ENCODE data around the gene CNTNAP2.

CNTNAP2 gene

DNA sequence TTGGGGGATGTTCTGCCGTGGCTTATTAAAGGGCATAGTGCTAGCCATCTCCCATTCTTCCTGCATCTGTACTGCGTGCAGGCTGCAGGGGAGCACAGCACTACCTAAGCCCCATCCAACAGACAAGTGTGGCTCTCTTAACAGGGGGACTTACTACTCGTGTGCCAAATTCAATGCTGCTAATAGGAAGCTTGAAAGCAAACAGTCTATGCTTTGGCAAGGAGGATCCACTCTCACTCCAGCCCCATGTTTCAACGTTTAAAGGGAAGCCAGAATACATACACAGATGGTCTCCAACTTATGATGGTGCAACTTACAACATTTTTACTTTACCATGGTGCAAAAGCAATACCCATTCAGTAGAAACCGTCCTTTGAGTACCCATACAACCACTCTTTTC, 2245.9 kb downstream of the CNTNAP2 start:
- DNase-seq (ENCODE audit: low spot score), result no peak

- no peak for DNase-seq (ENCODE audit: low spot score)
Observed at GRCh38 chr7:148367731-148368475, 2251.3 kb downstream of the CNTNAP2 start.

GRCh38 chr7:148368562-148368961, 2252.0 kb downstream of the CNTNAP2 start:
- no peak for DNase-seq (ENCODE audit: low spot score)

- DNase-seq (ENCODE audit: low spot score), result no peak
Observed at GRCh38 chr7:148371280-148371937, 2254.8 kb downstream of the CNTNAP2 start.

GRCh38 chr7:148374396-148375259, 2258.0 kb downstream of the CNTNAP2 start:
- DNase-seq (ENCODE audit: low spot score), result no peak

GRCh38 chr7:148379677-148380076, 2263.1 kb downstream of the CNTNAP2 start:
- no peak for DNase-seq (ENCODE audit: low spot score)

DNA sequence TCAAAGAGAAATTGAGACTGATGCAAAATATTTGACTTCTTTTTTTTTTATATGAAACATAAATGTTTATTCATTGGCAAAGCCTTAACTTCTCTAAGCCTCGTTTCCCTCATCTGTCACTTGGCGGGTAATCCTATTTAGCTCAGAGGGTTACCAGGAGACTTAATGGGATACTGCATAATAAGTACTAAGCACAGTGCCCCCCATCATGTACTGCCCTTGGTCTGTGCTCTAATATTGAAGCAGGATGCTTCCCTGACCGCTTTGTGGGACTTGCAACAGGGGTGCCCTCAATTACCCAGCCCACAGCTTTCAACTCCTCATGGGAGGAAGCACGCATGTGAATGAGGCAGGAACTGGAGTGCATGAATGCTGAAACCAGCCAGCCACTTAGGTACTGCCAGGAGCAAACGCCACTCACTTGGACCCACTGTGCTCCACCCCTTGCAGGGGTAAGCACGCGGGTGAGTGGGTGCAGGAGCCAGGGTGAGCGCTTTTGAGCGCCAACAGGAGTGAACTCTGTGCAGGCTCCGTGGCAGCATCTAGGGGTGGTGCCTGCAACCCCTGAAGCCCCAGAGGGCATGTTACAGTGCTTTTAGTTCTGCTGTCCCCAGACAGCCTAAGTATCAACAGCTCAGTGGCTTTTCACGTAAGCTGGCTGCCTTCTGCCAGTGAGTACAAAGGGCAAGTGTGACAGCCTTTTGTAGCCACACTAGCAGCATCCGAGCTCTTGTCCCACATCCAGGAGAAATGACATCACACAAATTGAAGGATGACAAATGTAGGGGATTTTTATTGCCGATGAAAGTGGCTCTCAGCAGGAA, 2264.2 kb downstream of the CNTNAP2 start:
- no peak for DNase-seq (ENCODE audit: low spot score)

DNA sequence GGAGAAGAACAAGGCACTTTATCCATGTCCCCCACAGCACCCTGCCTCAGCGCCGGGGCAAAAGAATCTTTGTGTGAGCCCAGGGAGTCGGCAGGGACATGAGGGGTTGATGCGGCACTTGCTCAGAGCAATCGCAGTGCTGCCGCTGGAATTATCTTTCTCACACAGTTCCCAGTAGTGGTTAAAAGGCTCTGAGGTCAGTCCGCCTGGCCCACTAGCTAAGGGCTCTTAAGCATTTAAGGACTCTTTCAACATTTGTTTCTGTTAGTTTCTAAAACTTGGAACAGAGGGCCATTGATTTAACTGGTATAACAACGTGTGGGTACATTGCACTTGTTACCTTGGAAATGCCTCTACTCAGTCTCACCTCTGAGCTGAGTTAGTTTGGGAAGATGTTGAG, 2266.0 kb downstream of the CNTNAP2 start:
- DNase-seq (ENCODE audit: low spot score), result no peak

DNA sequence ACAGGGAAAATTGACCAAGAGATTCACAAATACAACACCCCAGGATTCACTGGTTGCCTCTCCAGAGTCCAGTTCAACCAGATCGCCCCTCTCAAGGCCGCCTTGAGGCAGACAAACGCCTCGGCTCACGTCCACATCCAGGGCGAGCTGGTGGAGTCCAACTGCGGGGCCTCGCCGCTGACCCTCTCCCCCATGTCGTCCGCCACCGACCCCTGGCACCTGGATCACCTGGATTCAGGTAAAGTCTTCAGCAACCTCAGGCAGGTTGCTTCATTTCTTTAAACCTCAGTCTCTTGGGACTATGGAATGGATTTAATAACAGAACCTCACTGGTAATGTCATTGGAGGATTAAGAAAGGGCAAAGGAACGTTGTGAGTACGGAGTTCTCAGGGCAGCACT, 2267.1 kb downstream of the CNTNAP2 start:
- DNase-seq (ENCODE audit: low spot score), result no peak

DNA sequence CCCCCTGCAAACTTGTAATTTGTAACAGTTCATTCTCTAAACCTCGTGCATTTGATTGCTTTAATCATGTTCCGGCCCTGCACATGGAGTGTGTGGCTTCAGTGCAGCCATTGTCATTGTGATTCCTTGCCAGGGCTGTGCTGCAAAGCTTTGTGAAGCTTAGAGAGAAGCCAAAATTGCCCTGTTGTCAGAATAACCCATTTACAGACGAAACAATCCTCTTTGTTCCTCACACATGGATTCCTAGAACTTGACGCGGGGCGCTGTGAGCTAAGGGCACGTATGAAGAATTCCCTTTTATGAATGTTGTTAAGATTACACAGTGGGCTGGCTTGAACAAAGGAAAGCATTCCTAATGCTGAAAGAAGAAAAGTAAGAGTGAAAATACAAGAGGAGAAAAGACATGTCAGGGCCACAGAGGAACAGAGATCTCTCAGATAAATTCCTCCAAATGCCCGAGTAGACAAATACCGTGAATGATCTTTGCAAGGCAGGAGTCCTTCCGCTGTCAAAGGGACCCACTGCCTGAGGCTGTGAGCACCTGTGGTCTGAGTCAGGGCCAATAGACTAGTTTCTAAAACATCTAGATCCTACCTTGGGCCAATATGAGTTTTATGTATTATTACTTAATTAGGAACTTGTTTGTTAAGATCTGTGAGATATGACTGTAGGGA, 2268.5 kb downstream of the CNTNAP2 start:
- DNase-seq (ENCODE audit: low spot score), result no peak

- no peak for DNase-seq (ENCODE audit: low spot score)
Observed at GRCh38 chr7:148390381-148390780, 2273.8 kb downstream of the CNTNAP2 start.

GRCh38 chr7:148391591-148391990, 2275.0 kb downstream of the CNTNAP2 start:
- DNase-seq (ENCODE audit: low spot score), result no peak

DNA sequence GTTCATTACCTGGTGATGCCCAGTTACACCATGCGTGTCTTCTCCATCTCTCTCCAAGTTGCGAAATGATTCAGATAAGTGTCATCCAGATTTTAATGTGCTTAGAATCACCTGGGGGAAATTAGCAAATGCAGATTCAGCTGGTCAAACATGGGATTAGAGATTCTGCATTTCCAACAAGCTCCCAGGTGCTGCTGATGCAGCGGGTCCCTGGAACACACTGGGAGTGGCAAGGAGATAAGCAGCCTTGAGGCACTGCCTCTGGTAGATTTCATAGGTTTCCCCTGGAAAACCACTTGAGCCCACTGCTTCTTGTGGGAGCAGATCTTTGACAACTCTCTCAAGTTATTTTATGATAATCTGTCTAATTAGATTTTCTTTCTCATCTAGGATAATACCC, 2278.0 kb downstream of the CNTNAP2 start:
- DNase-seq (ENCODE audit: low spot score), result no peak

GRCh38 chr7:148395352-148395811, 2278.8 kb downstream of the CNTNAP2 start:
- no peak for DNase-seq (ENCODE audit: low spot score)

GRCh38 chr7:148395990-148396716, 2279.6 kb downstream of the CNTNAP2 start:
- DNase-seq (ENCODE audit: low spot score), result no peak

GRCh38 chr7:148397056-148397455, 2280.5 kb downstream of the CNTNAP2 start:
- DNase-seq (ENCODE audit: low spot score), result no peak

DNA sequence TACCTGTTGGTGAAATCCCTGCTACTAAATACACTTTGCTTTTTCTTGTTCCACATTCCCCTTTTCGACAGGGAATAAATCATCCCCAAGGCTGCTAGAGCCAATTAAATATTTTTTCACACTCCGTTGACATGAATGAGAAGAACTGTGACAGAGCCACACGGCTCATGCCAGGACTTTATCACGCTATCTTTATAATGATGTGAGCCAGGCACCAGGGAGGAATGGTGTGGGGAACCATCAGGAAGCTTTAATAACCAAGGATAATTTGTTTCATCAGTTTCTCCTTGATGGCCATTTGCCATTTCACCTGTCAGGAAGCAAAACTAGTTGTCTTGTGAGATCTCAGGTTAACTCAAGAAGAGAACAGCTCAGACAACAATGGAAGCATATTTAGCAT, 2280.9 kb downstream of the CNTNAP2 start:
- DNase-seq (ENCODE audit: low spot score), result no peak

DNA sequence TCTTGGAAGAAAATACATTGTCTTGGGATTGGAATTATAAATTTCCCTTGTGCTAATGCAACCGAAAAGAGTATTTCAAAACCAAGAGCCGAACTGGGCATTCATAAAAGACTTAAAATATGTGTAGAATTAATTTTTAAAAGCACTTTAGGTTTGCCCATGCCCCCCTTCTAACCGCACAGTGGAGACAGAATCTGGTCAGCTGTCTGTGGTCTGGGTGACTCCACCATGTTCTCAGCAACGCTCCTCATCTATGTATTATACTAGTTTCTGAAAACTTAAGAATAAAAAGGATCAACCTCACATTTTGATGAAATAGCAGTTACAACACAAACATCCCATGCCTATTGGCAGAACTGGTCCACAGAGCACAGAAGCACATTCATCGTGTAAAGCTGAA, 2281.4 kb downstream of the CNTNAP2 start:
- no peak for DNase-seq (ENCODE audit: low spot score)

DNA sequence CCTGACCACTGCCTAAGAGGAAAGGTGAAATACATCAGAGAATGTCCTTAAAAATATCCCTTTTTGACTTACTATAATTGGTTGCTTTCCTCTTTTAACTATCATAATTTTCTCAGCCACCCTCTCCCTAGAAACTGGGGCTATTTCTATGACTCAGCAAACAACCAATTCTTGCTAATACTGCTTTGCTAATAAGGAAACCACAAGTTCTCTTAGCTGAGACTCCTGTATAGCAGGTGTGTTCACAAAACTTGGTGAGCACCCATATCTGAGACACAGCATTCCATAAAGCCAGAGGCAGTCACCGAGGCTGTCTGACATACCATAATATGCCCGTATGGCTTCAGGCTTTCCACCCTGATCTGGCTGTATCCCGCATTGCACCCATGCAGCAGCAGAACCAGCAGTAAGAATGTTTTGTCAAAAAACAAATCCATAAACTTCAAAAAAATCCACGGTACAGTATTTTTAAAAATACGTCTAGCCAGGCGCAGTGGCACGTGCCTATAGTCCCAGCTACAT, 2282.3 kb downstream of the CNTNAP2 start:
- no peak for DNase-seq (ENCODE audit: low spot score)

DNA sequence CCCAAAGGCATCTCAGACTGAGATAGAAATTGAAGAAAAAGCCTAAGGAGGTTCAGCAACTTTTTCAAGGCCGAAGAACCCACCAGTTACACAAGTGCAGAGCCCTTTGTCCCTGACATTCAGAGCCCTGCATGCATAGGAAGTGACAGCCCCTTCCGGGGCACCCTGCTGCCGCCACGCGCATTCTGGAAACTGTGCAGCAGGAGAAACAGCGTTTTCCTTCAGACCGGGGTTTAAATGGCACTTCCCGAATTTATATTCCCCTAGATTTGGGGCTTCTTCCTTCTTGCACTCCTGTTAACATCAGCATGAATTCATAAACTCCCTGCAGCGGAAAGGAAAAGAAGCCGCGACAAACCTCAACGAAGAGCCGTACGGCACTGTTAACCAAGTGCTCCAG, 2283.5 kb downstream of the CNTNAP2 start:
- DNase-seq (ENCODE audit: low spot score), result no peak

All from hepatic stellate cell (primary cell).